ENCODE measurements around the gene PLCH2. TPM values are rescaled to one million over a fixed set of nuclear protein-coding genes. Genes with fewer than 3 reads are reported as not detected.

PLCH2 gene
- total RNA-seq, 1 donor from 2014 or later, result 0.92 TPM

DNA sequence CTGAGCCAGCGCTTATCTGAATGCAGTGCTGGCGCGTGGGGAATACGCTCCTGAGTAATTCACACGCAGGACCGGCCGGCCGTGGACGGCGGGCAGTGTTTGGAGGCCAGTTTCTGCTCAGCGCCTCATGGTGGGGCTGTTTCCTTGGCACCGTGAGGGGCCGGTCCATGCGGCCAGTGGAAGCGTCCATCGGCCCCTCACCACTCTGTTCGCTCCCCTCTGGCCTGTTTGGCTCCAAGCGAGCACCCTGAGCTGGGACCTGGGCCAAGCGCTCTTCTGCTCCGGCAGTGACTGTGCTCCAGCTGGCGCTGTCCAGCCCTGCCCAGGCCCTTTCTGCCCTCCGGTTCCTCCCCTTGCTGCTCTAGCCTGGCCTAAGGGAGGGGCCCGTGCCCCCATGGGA is 16.3 kb upstream of the PLCH2 start:
- DNase-seq (ENCODE audit: low read depth), result no peak
- TF ChIP-seq, protein P1, sequence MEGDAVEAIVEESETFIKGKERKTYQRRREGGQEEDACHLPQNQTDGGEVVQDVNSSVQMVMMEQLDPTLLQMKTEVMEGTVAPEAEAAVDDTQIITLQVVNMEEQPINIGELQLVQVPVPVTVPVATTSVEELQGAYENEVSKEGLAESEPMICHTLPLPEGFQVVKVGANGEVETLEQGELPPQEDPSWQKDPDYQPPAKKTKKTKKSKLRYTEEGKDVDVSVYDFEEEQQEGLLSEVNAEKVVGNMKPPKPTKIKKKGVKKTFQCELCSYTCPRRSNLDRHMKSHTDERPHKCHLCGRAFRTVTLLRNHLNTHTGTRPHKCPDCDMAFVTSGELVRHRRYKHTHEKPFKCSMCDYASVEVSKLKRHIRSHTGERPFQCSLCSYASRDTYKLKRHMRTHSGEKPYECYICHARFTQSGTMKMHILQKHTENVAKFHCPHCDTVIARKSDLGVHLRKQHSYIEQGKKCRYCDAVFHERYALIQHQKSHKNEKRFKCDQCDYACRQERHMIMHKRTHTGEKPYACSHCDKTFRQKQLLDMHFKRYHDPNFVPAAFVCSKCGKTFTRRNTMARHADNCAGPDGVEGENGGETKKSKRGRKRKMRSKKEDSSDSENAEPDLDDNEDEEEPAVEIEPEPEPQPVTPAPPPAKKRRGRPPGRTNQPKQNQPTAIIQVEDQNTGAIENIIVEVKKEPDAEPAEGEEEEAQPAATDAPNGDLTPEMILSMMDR (IDR thresholded peaks at IDR 0.05; ENCODE audit: insufficient read depth, low read length, poor library complexity, severe bottlenecking), result peak; percentile 33

DNA sequence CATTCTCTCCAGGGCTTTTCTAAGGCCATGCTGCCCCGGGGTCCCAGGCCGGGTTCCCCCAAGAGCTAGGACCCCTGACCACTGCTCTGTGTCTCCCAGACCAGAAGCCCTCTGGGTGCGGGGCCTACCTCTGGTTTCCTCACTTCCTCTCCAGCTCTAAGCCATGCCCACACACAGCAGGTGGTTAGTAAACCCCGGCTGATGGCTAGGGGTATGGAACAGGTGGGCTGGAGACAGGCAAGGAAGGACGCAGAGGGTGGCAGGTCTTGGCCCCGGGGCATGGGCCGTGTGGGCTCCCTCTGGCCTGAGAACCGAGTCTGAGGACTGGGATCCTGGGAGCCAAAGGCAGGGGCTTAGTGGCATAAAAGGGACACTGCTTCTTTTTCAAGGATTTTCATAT is 15.9 kb upstream of the PLCH2 start:
- Histone ChIP-seq H3K36me3 (ENCODE audit: control insufficient read depth, insufficient read depth, low read length) (no peaks in the 10 kb centered on the region), H3K4me3 (ENCODE audit: low read depth, low read length) (no peak overlapping the region), H3K27me3 (ENCODE audit: control insufficient read depth, insufficient read depth, low read length) (peaks cover 41% of the 10 kb centered on the region)
- TF ChIP-seq, protein P1 (IDR thresholded peaks at IDR 0.05; ENCODE audit: insufficient read depth, low read length, poor library complexity, severe bottlenecking), result no peak
- DNase-seq (ENCODE audit: low read depth), result no peak

More for the DNA sequence above, 16.3 kb upstream of the PLCH2 start:
- H3K36me3 ChIP-seq (ENCODE audit: control insufficient read depth, insufficient read depth, low read length), result no peaks in the 10 kb centered on the region
- peaks cover 38% of the 10 kb centered on the region for H3K27me3 ChIP-seq (ENCODE audit: control insufficient read depth, insufficient read depth, low read length)
- no peak overlapping the region for H3K4me3 ChIP-seq (ENCODE audit: low read depth, low read length)

DNA sequence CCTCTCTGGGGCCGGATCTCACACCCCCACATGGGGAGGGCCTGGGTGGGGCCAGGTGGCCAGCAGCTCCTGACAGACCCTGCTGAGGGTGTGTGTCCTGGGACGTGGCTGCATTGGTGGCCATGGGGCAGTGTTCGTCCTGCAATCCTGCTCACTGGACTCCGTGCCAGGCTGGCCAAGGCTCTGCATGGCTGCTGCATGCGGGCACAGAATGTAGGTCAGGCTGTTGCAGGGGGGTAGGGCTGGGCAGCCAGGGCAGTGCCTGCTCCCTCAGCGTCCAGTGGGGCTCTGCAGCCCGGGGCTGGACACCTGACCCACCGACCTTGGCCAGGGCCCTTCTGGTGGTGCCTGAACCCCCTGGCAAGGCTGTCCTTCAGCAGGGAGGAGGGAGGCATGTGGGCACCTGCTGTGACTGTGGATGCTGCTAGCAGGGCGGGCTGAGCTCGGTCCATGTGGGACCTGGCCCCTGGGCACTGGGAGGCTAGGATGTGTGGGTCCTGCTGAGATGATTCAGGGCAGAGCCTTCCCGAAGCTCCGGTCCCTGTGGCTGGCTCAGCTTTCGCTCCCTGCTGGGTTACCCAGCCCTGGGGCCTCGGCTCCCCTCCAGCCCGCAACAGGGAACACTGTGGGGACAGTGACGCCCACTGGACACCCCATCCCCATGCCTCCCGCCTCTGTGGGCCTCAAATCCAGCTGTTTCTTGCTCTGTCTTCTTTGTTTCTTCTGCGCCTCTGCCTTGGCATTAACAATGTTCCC is 14.9 kb upstream of the PLCH2 start:
- Histone ChIP-seq H3K4me3 (ENCODE audit: low read depth, low read length) (no peak overlapping the region), H3K36me3 (ENCODE audit: control insufficient read depth, insufficient read depth, low read length) (no peaks in the 10 kb centered on the region), H3K27me3 (ENCODE audit: control insufficient read depth, insufficient read depth, low read length) (peaks cover 51% of the 10 kb centered on the region)
- DNase-seq (ENCODE audit: low read depth), result no peak
- TF ChIP-seq, protein P1 (IDR thresholded peaks at IDR 0.05; ENCODE audit: insufficient read depth, low read length, poor library complexity, severe bottlenecking), result no peak

DNA sequence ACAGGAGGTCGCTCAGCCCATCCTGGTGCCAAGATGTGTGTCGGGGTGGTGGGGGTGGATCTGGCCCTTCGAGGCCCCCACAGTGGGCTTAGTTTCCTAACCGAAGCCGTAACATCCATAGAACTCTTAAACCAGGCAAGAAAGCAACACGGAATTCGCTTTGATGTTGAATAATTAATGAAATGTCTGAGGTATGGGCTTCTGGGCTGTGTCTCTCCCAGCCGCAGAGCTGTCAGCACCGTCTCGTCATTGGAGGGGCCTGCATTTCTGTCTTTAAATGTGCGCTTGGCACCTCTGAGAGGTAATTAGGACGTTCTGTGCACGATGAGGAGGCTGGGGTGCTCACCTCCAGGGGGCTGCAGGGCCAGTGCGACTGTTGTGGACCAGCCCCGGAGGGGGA is 13.3 kb upstream of the PLCH2 start:
- no peak for DNase-seq (ENCODE audit: low read depth)
- Histone ChIP-seq H3K27me3 (ENCODE audit: control insufficient read depth, insufficient read depth, low read length) (peaks cover 68% of the 10 kb centered on the region), H3K36me3 (ENCODE audit: control insufficient read depth, insufficient read depth, low read length) (no peaks in the 10 kb centered on the region), H3K4me3 (ENCODE audit: low read depth, low read length) (no peak overlapping the region)
- TF ChIP-seq, protein P1 (IDR thresholded peaks at IDR 0.05; ENCODE audit: insufficient read depth, low read length, poor library complexity, severe bottlenecking), result no peak

DNA sequence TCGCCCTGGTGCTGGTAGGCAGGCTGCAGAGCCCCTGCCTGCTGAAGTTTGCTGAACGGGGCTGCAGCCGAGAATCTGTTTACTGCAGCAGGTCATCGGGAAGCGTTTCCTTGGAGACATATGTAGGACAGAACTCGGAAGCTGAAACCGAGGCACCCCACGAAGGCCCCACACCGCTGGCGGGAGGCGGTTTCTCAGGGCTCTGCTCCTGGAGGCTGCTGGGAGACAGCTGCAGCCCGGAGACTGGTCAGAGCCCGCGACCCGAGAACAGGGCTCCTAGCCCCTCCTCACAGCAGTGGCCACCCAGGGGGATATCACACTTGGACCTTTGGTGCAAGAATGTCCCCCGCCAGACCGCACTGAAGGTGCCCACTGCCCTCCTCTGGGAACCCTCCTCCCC is 12.7 kb upstream of the PLCH2 start:
- no peak for DNase-seq (ENCODE audit: low read depth)
- Histone ChIP-seq H3K27me3 (ENCODE audit: control insufficient read depth, insufficient read depth, low read length) (peaks cover 73% of the 10 kb centered on the region), H3K4me3 (ENCODE audit: low read depth, low read length) (no peak overlapping the region), H3K36me3 (ENCODE audit: control insufficient read depth, insufficient read depth, low read length) (no peaks in the 10 kb centered on the region)
- TF ChIP-seq, protein P1 (IDR thresholded peaks at IDR 0.05; ENCODE audit: insufficient read depth, low read length, poor library complexity, severe bottlenecking), result no peak

Data from kidney epithelial cell (primary cell).